ENCODE data around the gene IFNGR1.
A peak's percentile ranks its signal among the peaks of the same experiment; 100 is the strongest.
"Not testable (repeated sequence)": the region's sequence is repeated elsewhere in the genome, so short reads cannot be mapped to it uniquely, and the experiment has no call there.

IFNGR1 gene

DNA sequence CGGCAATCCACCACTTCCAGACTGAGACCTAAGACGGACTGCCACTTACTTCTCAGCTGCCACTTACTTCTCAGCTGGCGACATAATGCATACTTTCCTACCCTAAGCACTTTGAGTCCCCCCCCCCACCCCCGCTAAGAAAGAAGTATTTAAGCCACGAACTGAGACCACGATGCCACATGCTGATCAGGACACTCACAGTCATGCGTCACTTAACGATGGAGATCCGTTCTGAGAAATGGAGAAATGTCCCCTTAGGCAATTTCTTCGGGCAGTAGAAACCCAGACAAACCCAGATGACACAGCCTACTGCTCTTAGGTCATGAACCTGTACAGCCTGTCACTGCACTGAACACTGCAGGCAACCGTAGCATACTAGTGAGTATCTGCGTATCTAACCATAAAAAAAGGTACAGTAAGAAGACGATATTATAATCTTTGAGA, 690 bp downstream of the IFNGR1 start:
- no peaks in the 10 kb centered on the region for H3K9me3 ChIP-seq (ENCODE audit: control insufficient read depth, insufficient read depth, low read length)
- H3K4me1 ChIP-seq (ENCODE audit: control insufficient read depth, insufficient read depth, low read length), result peaks cover 9% of the 10 kb centered on the region
- H3K9ac ChIP-seq (ENCODE audit: low read depth, low read length), result peak overlapping the region; percentile 72
- H3K27me3 ChIP-seq (ENCODE audit: control insufficient read depth, insufficient read depth, low read length), result no peaks in the 10 kb centered on the region
- no peaks in the 10 kb centered on the region for H3K36me3 ChIP-seq (ENCODE audit: control insufficient read depth, insufficient read depth, low read length)
- peak overlapping the region; percentile 99 for H3K4me3 ChIP-seq (ENCODE audit: low read depth, low read length)

DNA sequence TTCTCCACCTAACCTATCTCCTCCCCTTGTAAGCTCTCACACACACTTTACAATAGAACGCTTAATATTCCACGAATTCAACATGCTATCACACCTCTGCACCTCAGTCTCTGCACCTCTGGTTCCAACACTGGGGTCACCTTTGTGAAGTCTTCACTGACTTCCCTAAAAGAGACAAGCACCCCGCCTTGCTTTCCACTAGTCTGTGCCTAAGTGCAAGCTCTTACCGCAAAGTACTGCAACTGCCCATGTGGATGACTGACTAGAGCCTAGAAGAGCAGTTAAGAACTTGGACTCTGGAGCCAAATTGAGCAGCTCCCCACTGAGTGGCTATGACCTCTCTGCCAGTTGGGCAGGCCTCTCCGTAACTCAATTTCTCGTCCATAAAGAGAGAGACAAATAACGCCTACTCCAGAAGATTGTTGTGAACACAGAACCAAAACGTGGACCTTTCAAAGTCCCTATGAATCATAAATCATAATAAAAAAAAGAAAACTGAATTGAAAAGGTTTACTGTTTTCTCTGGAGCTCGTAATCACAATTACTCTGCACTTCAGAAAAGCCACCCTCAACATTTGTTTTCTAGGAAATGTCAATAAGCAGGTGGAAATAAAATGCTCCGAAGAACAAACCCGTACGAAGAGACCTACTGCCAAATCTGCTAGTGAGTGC, 1.2 kb downstream of the IFNGR1 start:
- Histone ChIP-seq H3K4me3 (ENCODE audit: low read depth, low read length) (peak overlapping the region; percentile 99), H3K4me1 (ENCODE audit: control insufficient read depth, insufficient read depth, low read length) (peaks cover 9% of the 10 kb centered on the region), H3K27me3 (ENCODE audit: control insufficient read depth, insufficient read depth, low read length) (no peaks in the 10 kb centered on the region), H3K36me3 (ENCODE audit: control insufficient read depth, insufficient read depth, low read length) (no peaks in the 10 kb centered on the region), H3K9me3 (ENCODE audit: control insufficient read depth, insufficient read depth, low read length) (no peaks in the 10 kb centered on the region), H3K9ac (ENCODE audit: low read depth, low read length) (no peak overlapping the region)

DNA sequence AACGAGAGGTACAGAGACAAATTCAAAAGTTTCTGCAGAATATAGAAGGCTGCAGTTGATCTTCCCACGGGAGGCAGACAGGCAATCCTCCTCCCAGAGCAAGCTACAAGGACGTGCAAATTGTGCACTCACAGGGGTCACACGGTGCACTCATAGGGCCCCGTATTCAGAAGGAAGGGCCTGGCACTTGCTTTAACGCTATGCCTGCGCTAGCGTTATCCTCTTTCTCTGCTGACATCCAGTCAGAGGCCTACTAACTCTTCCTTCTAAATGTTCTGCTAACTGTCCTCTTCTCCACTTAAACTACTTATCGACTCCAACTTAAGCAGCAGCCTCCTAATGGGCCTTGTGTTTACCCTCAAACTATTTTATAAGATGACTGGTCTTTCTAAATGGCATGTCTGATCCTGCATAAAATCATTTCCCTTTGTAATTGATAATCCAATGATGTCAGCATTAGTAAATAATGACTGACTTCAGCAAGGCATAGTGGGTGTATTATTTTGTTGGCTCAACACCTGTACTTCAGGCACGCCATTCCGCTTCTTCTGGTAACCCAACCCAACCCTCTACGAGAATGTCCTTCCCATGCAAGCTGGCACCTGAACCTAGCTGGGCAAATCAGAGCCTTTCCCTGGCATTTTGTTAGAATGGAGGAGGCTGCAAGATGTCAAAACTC, 2.2 kb downstream of the IFNGR1 start:
- no peak overlapping the region for H3K9ac ChIP-seq (ENCODE audit: low read depth, low read length)
- no peaks in the 10 kb centered on the region for H3K27me3 ChIP-seq (ENCODE audit: control insufficient read depth, insufficient read depth, low read length)
- no peaks in the 10 kb centered on the region for H3K36me3 ChIP-seq (ENCODE audit: control insufficient read depth, insufficient read depth, low read length)
- H3K4me3 ChIP-seq (ENCODE audit: low read depth, low read length), result peak overlapping the region; percentile 99
- no peaks in the 10 kb centered on the region for H3K9me3 ChIP-seq (ENCODE audit: control insufficient read depth, insufficient read depth, low read length)
- H3K4me1 ChIP-seq (ENCODE audit: control insufficient read depth, insufficient read depth, low read length), result peaks cover 9% of the 10 kb centered on the region

DNA sequence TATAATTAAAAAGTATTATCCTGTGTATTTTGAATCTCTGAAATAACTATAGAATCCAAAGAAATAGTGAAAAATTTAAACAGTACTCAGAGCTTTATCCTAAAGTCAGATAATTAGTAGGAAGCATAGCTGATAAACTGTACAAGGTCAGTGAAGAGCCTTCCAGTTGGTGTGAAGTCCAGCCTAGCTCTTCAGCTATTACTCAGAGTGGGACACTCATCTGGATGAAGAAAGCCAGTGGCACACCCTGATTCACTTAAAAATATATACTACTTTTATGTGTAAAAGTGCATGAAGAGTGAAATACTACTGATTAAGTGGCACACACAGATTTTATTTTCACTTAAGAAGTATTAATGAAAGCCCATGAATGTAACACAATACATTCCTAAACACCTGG, 3.1 kb downstream of the IFNGR1 start:
- Histone ChIP-seq H3K9ac (ENCODE audit: low read depth, low read length) (no peak overlapping the region), H3K9me3 (ENCODE audit: control insufficient read depth, insufficient read depth, low read length) (no peaks in the 10 kb centered on the region), H3K27me3 (ENCODE audit: control insufficient read depth, insufficient read depth, low read length) (no peaks in the 10 kb centered on the region), H3K36me3 (ENCODE audit: control insufficient read depth, insufficient read depth, low read length) (no peaks in the 10 kb centered on the region), H3K4me1 (ENCODE audit: control insufficient read depth, insufficient read depth, low read length) (peaks cover 9% of the 10 kb centered on the region), H3K4me3 (ENCODE audit: low read depth, low read length) (no peak overlapping the region)

DNA sequence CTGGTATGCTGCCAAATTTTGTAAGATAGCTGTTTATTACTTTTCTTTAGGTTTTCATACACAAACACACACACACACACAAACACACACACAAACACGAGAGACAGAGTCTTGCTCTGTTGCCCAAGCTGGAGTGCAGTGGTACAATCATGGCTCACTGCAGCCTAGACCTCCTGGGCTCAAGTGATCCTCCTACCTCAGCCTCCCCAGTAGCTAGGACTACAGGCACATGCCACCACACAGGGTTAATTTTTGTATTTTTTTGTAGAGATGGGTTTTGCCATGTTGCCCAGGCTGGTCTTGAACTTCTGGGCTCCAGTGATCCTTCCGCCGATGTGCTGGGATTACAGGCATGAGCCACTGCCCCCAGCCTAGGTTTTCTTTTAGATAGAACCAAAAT, 3.6 kb downstream of the IFNGR1 start:
- H3K9me3 ChIP-seq (ENCODE audit: control insufficient read depth, insufficient read depth, low read length); H3K27me3 ChIP-seq (ENCODE audit: control insufficient read depth, insufficient read depth, low read length); H3K9ac ChIP-seq (ENCODE audit: low read depth, low read length); H3K36me3 ChIP-seq (ENCODE audit: control insufficient read depth, insufficient read depth, low read length); H3K4me1 ChIP-seq (ENCODE audit: control insufficient read depth, insufficient read depth, low read length); H3K4me3 ChIP-seq (ENCODE audit: low read depth, low read length): not testable (repeated sequence)

DNA sequence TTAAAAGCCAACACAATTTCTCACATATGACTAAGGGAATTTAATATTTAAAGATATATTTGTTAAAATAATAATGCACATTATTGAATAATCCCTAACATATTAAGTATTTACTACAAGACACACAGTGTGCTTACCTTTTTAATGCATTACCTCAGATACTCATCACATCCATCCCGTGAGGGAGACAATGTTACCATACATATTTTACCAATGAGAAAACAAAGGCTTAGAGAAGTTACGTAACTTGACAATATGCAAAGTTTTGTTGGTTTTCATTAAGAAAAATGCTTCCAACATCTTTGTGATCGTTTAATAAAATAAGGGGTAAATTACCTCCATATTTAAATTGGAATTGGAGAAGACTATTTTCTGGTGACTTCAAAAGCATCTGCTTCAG, 4.3 kb downstream of the IFNGR1 start:
- Histone ChIP-seq H3K27me3 (ENCODE audit: control insufficient read depth, insufficient read depth, low read length) (no peaks in the 10 kb centered on the region), H3K9me3 (ENCODE audit: control insufficient read depth, insufficient read depth, low read length) (peaks cover 5% of the 10 kb centered on the region), H3K9ac (ENCODE audit: low read depth, low read length) (no peak overlapping the region), H3K4me3 (ENCODE audit: low read depth, low read length) (no peak overlapping the region), H3K36me3 (ENCODE audit: control insufficient read depth, insufficient read depth, low read length) (no peaks in the 10 kb centered on the region), H3K4me1 (ENCODE audit: control insufficient read depth, insufficient read depth, low read length) (peaks cover 9% of the 10 kb centered on the region)

DNA sequence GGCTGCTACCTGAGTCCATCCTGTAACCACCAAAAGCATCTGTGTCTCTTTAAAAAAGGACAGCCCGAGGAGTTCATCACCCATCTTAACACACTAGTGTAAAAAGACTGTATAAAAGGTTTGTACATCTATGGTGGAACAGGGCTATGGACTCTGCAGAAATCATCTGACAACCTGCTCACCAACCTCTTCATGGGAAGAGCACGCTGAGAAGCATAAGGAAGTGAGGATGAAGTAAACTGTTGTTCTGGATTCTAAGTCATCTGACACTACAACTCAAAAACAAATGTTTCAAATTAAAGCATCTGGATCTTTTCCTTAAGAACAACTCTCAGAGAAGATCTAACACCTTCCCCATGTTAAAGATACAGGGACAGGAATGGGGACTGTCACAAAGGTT, 5.4 kb downstream of the IFNGR1 start:
- Histone ChIP-seq H3K27me3 (ENCODE audit: control insufficient read depth, insufficient read depth, low read length) (no peaks in the 10 kb centered on the region), H3K36me3 (ENCODE audit: control insufficient read depth, insufficient read depth, low read length) (no peaks in the 10 kb centered on the region), H3K4me1 (ENCODE audit: control insufficient read depth, insufficient read depth, low read length) (peaks cover 4% of the 10 kb centered on the region), H3K9ac (ENCODE audit: low read depth, low read length) (no peak overlapping the region), H3K4me3 (ENCODE audit: low read depth, low read length) (no peak overlapping the region), H3K9me3 (ENCODE audit: control insufficient read depth, insufficient read depth, low read length) (peaks cover 5% of the 10 kb centered on the region)

DNA sequence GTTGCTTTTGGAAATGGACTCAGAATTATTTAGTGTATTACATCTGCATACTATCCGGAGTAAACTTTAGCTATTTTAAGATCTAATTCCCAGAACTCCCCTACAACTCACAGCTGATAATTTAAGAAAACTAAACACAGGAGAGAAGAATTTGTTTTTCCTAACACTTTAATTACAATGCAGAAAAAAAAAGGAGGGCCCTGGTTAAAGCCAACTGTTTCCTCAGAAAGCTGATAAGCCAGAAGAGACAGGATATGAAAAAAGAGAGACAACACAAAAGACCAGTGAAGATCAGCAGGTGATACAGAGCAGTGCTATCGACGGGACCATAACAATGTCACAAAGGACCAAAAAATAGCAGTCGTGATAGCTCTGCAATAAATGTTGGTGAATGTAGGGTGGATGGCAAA, 5.8 kb downstream of the IFNGR1 start:
- H3K36me3 ChIP-seq (ENCODE audit: control insufficient read depth, insufficient read depth, low read length), result no peaks in the 10 kb centered on the region
- no peak overlapping the region for H3K9ac ChIP-seq (ENCODE audit: low read depth, low read length)
- no peak overlapping the region for H3K4me3 ChIP-seq (ENCODE audit: low read depth, low read length)
- peaks cover 4% of the 10 kb centered on the region for H3K4me1 ChIP-seq (ENCODE audit: control insufficient read depth, insufficient read depth, low read length)
- H3K9me3 ChIP-seq (ENCODE audit: control insufficient read depth, insufficient read depth, low read length), result peaks cover 6% of the 10 kb centered on the region
- H3K27me3 ChIP-seq (ENCODE audit: control insufficient read depth, insufficient read depth, low read length), result no peaks in the 10 kb centered on the region

DNA sequence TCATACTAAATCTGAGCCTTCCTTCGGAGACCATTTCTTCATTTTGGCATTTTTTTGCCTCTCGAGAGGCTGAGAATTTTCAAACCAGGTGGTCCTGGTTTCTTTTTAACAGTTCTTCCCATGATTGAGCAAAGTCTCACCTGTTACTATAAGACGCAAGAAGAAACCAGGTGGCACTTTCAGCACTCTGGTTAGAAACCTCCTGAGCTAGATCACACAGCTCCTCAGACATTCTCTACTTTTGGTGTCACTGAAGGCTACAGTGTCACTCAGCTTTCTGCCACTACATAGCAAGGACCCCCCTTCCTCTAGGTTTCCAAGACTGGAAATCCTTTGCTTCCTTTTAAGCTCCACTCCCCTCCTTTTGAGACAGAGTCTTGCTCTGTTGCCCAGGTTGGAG, 7.3 kb downstream of the IFNGR1 start:
- Histone ChIP-seq H3K27me3 (ENCODE audit: control insufficient read depth, insufficient read depth, low read length) (no peaks in the 10 kb centered on the region), H3K4me3 (ENCODE audit: low read depth, low read length) (no peak overlapping the region), H3K4me1 (ENCODE audit: control insufficient read depth, insufficient read depth, low read length) (no peaks in the 10 kb centered on the region), H3K9me3 (ENCODE audit: control insufficient read depth, insufficient read depth, low read length) (peaks cover 8% of the 10 kb centered on the region), H3K36me3 (ENCODE audit: control insufficient read depth, insufficient read depth, low read length) (no peaks in the 10 kb centered on the region), H3K9ac (ENCODE audit: low read depth, low read length) (no peak overlapping the region)

DNA sequence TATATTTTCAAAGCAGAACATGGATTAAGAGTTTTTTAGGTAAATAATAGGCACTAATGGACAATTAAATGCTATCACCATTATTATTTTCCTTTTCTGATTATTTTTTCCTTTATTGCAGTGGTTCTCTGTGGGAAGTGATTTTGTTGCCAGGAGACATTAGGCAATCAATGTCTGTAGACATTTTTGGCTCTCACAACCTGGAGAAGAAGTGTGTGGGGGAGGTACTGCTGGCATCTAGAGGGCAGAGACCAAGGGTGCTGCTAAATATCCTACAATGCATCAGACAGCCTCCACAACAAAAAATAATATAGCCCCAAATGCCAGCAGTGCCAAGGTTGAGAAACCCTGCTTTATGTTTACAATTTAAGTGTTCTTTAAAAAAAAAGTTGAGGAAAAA, 8.3 kb downstream of the IFNGR1 start:
- Histone ChIP-seq H3K9me3 (ENCODE audit: control insufficient read depth, insufficient read depth, low read length) (peaks cover 8% of the 10 kb centered on the region), H3K27me3 (ENCODE audit: control insufficient read depth, insufficient read depth, low read length) (no peaks in the 10 kb centered on the region), H3K4me1 (ENCODE audit: control insufficient read depth, insufficient read depth, low read length) (no peaks in the 10 kb centered on the region), H3K36me3 (ENCODE audit: control insufficient read depth, insufficient read depth, low read length) (no peaks in the 10 kb centered on the region), H3K9ac (ENCODE audit: low read depth, low read length) (no peak overlapping the region), H3K4me3 (ENCODE audit: low read depth, low read length) (no peak overlapping the region)

DNA sequence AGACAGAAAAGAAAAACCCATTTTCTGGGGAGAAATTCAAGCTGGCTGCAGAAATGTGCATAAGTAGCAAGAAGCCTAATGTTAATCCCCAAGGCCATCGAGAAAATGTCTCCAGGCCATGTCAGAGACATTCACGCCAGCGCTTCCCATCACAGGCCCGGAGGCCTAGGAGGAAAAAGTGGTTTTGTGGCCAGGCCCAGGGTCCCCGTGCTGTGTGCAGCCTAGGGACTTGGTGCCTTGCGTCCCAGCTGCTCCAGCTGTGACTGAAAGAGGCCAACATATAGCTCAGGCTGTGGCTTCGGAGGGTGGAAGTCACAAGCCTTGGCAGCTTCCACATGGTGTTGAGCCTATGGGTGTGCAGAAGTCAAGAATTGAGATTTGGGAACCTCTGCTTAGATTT, 10.9 kb downstream of the IFNGR1 start:
- Histone ChIP-seq H3K36me3 (ENCODE audit: control insufficient read depth, insufficient read depth, low read length) (peaks cover 2% of the 10 kb centered on the region), H3K4me3 (ENCODE audit: low read depth, low read length) (no peak overlapping the region), H3K9ac (ENCODE audit: low read depth, low read length) (no peak overlapping the region), H3K27me3 (ENCODE audit: control insufficient read depth, insufficient read depth, low read length) (no peaks in the 10 kb centered on the region), H3K4me1 (ENCODE audit: control insufficient read depth, insufficient read depth, low read length) (no peaks in the 10 kb centered on the region), H3K9me3 (ENCODE audit: control insufficient read depth, insufficient read depth, low read length) (peaks cover 8% of the 10 kb centered on the region)

DNA sequence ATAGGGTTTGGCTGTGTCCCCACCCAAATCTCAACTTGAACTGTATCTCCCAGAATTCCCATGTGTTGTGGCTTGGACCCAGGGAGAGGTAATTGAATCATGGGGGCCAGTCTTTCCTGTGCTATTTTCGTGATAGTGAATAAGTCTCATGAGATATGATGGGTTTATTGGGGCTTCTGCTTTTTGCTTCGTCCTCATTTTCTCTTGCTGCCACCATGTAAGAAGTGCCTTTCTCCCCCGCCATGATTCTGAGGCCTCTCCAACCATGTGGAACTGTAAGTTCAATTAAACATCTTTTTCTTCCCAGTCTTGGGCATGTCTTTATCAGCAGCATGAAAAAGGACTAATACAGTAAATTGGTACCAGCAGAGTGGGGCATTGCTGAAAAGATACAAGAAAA, 11.7 kb downstream of the IFNGR1 start:
- not testable (repeated sequence) for H3K4me1 ChIP-seq (ENCODE audit: control insufficient read depth, insufficient read depth, low read length); H3K9me3 ChIP-seq (ENCODE audit: control insufficient read depth, insufficient read depth, low read length); H3K36me3 ChIP-seq (ENCODE audit: control insufficient read depth, insufficient read depth, low read length); H3K4me3 ChIP-seq (ENCODE audit: low read depth, low read length); H3K27me3 ChIP-seq (ENCODE audit: control insufficient read depth, insufficient read depth, low read length); H3K9ac ChIP-seq (ENCODE audit: low read depth, low read length)

Data from iPS-15b (cell line).